Natural killer cell treated with Interleukin-12 subunit alpha and Interleukin-12 subunit beta and Interleukin-15 and Interleukin-18, amount 100 ng/mL, for 72 hours (primary cell): ENCODE results near the gene NTN4. TPM values are rescaled to one million over a fixed set of nuclear protein-coding genes. Genes with fewer than 3 reads are reported as not detected.
"Not testable (repeated sequence)": the region's sequence is repeated elsewhere in the genome, so short reads cannot be mapped to it uniquely, and the experiment has no call there.

ENCODE experiments used
- ATAC-seq, 2 donors: fragments of 150-1000 bp; cut with Tn5 transposase in 1 of 2; sonication (Bioruptor Pico), chemical (Tn5 transposase) in 1 of 2; 2 replicates each; pipeline ENCODE4 v1.10.0; 2021
- DNase-seq: peaks from one replicate; pipeline ENCODE4 v3.0.0; 2022; ENCODE audit warnings: low spot score
- H3K27ac Mint-ChIP-seq, 2 donors: 1 replicate in 1 of 2; 2 replicates in 1 of 2; pipeline ENCODE4 v1.8.0; 2022; ENCODE audit warnings: mixed read lengths in 2 of 2, mild to moderate bottlenecking in 1 of 2, moderate library complexity in 1 of 2
- H3K27me3 Mint-ChIP-seq, 2 donors: 1 replicate in 1 of 2; 2 replicates in 1 of 2; pipeline ENCODE4 v1.8.0; 2022; ENCODE audit warnings: mixed read lengths in 2 of 2
- H3K36me3 Mint-ChIP-seq: one replicate; pipeline ENCODE4 v1.8.0; 2022; ENCODE audit warnings: mixed read lengths
- H3K4me1 Mint-ChIP-seq, 2 donors: 1 replicate in 1 of 2; 2 replicates in 1 of 2; pipeline ENCODE4 v1.8.0; 2022; ENCODE audit warnings: low read depth in 2 of 2, mixed read lengths in 2 of 2, mild to moderate bottlenecking in 1 of 2
- H3K4me3 Mint-ChIP-seq: one replicate; pipeline ENCODE4 v1.8.0; 2022; ENCODE audit warnings: mixed read lengths
- H3K9me3 Mint-ChIP-seq: 2 replicates; pipeline ENCODE4 v1.8.0; 2022; ENCODE audit warnings: mixed read lengths
- total RNA-seq, 2 donors: library from RNA; stranded (reverse); gene quantifications; one replicate each; pipeline ENCODE4 v1.2.3, GENCODE V29; 2022

The NTN4 gene
- total RNA-seq, 2 donors from 2014 or later = not detected

DNA sequence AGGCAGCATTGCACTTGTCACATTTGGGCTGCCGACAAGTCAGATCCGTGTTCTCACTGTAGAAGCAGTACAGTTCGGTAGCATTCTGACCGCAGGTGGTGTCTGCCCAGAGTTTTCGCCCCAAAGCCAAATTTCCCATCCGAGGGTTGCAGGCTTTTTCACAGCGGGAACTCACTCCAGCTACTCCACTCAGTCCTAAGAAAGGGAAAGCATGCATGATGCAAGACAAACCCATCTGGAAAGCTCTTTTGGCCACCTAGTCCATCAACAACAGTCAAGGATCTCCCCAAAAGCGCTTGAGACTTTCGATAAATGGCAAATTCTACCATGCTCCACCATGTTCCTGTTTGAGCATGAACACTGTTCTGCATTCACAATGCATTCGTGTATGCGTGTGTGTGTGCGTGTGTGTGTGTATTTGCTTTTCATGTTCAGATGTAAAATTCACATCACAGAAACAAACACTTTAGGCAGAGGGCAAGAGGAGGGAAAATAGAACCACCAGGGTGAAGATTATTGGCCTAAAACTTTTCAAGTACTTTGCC, 3.2 kb downstream of the NTN4 start:
- H3K36me3 Mint-ChIP-seq = no peaks in the 10 kb centered on the region
- peaks cover 6 to 10% of the 10 kb centered on the region in 2 donors for H3K4me1 Mint-ChIP-seq
- DNase-seq (no peak), ATAC-seq (no peak)
- H3K4me3 Mint-ChIP-seq = no peak overlapping the region
- no peak overlapping the region for H3K27ac Mint-ChIP-seq
- peaks cover 27 to 53% of the 10 kb centered on the region in 2 donors for H3K27me3 Mint-ChIP-seq
- no peaks in the 10 kb centered on the region for H3K9me3 Mint-ChIP-seq

DNA sequence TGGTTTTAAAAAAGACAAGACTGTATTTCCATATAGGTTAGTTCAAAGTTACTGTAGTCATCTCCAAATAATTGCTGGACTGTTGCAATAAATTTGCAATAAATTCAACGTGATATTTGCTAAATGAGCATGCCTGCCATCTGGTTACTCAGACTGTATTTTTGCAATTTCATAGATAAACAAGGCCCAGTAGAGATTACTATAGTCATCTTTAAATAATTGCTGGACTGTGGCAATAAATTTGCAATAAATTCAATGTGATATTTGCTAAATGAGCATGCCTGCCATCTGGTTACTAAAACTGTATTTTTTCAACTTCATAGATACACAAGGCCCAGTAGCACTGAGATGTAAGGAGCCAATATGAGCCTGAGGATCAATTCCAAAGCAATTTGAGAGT, 5.6 kb downstream of the NTN4 start:
- no peaks in the 10 kb centered on the region for H3K9me3 Mint-ChIP-seq
- DNase-seq (no peak), ATAC-seq (no peak)
- no peaks in the 10 kb centered on the region for H3K36me3 Mint-ChIP-seq
- H3K4me3 Mint-ChIP-seq = no peak overlapping the region
- H3K4me1 Mint-ChIP-seq = peaks cover 0 to 3% of the 10 kb centered on the region in 2 donors
- H3K27ac Mint-ChIP-seq = no peak overlapping the region
- peaks cover 19 to 47% of the 10 kb centered on the region in 2 donors for H3K27me3 Mint-ChIP-seq

DNA sequence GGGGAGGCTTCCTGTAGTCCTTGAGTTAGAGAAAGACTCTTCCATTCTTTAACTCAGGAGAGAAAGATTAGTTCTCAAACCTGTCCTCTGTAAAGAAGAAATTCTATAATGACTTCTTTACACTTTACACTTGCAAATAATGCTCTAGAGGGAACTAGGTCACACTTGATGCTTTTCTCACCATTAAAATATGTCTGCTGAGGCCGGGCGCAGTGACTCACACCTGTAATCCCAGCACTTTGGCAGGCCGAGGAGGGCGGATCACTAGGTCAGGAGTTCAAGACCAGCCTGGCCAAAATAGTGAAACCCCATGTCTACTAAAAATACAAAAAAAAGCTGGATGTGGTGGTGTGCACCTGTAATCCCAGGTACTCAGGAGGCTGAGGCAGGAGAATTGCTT, 6.3 kb downstream of the NTN4 start:
- Mint-ChIP-seq H3K4me1 (no peaks in the 10 kb centered on the region), H3K9me3 (no peaks in the 10 kb centered on the region), H3K36me3 (no peaks in the 10 kb centered on the region), H3K27ac (no peak overlapping the region), H3K27me3 (peaks cover 16 to 47% of the 10 kb centered on the region in 2 donors), H3K4me3 (no peak overlapping the region)
- DNase-seq = no peak
- no peak for ATAC-seq

DNA sequence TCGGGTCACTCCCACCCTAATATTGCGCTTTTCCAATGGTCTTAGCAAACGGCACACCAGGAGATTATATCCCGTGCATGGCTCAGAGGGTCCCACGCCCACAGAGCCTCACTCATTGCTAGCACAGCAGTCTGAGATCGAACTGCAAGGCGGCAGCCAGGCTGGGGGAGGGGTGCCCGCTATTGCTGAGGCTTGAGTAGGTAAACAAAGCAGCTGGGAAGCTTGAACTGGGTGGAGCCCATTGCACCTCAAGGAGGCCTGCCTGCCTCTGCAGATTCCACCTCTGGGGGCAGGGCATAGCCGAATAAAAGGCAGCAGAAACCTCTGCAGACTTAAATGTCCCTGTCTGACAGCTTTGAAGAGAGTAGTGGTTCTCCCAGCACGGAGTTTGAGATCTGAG, 15.1 kb downstream of the NTN4 start:
- DNase-seq, H3K36me3 Mint-ChIP-seq, H3K4me1 Mint-ChIP-seq, H3K27ac Mint-ChIP-seq, H3K9me3 Mint-ChIP-seq, H3K4me3 Mint-ChIP-seq, ATAC-seq: not testable (repeated sequence)
- H3K27me3 Mint-ChIP-seq = peaks cover 26 to 49% of the 10 kb centered on the region in 2 donors

DNA sequence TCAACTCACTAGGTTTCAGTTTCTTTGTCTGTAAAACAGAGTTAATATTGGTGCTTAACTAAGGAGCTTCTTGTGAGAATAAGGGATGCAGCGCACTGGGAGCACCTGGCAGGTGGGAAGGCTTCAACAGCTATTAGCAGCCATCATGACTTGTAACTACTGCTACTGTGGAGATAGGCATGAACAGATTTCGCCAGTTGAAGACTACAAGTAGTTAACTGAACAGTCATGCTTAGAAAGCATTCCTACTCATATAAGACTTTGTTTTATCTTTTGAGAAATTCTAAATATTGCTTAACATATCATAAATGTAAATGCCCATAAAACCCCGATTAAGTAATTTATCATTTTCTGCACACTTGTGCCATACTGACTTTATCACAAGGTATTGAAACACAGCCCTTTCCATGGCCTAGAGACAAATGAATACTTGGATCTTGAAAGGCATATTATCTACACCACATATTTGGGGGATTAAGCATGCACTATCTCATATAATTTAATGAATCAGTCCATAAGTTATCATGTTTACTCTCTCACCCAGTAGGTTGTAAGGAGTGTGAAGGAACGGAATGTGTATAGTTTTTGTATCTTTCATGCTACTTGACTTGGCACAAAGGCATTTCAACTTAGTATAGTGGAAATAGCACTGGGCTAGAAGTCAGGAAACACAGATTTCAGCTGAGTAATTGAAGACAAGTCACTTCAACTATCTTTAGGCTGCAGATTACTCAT, 16.1 kb downstream of the NTN4 start:
- Mint-ChIP-seq H3K27ac (no peak overlapping the region), H3K36me3 (peaks cover 4% of the 10 kb centered on the region), H3K4me1 (no peaks in the 10 kb centered on the region), H3K4me3 (no peak overlapping the region), H3K27me3 (peaks cover 26 to 54% of the 10 kb centered on the region in 2 donors), H3K9me3 (peaks cover 3% of the 10 kb centered on the region)
- DNase-seq (no peak), ATAC-seq (no peak)

DNA sequence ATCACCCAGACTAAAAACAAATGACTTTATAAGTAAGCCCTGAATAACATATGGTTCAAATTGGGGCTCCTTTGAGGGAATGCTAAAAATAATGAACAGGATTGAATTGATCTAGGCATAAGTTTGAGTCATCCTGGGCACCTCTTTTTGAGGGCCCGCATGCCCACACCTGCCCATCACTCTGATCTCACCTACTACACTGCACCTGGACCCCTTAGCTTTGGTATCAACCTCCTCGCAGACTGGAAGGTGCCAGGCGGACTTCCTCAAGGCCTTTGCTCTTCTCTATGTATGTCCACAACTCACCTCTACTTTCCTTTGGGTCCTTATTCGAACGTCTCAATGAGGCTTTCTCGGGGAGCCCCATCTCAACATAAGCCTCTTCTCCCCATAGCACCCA, 17.2 kb downstream of the NTN4 start:
- Mint-ChIP-seq H3K4me1 (no peaks in the 10 kb centered on the region), H3K27ac (no peak overlapping the region), H3K27me3 (peaks cover 31 to 65% of the 10 kb centered on the region in 2 donors), H3K9me3 (peaks cover 3% of the 10 kb centered on the region), H3K4me3 (no peak overlapping the region), H3K36me3 (peaks cover 4% of the 10 kb centered on the region)
- DNase-seq (no peak), ATAC-seq (no peak)

DNA sequence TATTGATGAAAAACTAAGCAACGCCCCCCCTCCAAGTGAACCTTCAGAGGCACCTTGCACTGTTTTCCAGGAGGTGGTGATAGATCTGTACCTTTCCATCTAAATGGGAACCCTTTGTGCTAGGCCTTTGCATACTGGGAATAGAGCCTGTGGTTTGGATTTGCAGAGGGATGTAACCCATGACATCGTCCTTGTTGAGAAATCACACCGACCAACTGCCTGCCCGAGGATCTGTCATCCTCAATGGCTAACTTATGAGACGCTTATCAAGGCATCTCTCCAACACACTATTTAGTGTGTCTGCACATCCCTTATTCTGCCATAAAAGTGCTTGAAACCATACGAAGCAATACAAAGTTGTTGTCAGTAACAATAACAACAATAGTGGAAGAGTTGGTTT, 22.9 kb downstream of the NTN4 start:
- no peak for ATAC-seq

DNA sequence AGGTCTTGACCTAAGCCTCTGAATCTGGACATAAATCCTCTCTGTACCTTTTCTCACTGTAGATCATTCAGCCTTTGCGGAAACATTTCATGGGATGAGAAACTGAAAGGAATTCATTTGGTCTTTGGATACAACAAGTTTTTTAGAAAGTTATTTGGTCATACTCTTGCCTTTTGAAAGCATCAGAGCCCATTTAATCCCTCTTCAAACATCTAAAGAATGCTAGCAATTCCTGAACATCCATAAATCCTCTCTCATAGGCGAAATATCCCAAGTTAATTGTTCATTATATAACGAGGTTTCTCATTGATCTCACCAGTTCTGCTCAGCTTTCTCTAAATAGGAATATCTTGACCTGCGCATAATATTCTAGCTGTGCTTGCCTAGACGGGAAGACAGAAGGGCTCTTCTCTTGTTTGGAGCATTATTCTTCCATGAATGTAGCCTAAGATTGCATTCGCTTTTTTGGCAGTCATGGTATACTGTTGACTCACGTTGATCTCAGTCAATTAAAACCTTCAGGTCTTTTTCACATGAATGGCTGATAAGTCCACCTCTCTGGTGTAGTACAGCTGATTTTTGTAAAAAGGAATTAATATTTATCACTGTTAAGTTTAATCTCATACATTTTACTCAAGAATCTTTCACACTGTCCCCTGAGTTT, 24.1 kb downstream of the NTN4 start:
- Mint-ChIP-seq H3K36me3 (no peaks in the 10 kb centered on the region), H3K4me3 (no peak overlapping the region), H3K27me3 (peaks cover 30 to 42% of the 10 kb centered on the region in 2 donors), H3K4me1 (no peaks in the 10 kb centered on the region), H3K27ac (no peak overlapping the region), H3K9me3 (no peaks in the 10 kb centered on the region)
- DNase-seq (no peak), ATAC-seq (no peak)

More for the DNA sequence above, 22.9 kb downstream of the NTN4 start:
- no peak overlapping the region for H3K4me3 Mint-ChIP-seq
- peaks cover 33 to 55% of the 10 kb centered on the region in 2 donors for H3K27me3 Mint-ChIP-seq
- H3K36me3 Mint-ChIP-seq = no peaks in the 10 kb centered on the region
- H3K9me3 Mint-ChIP-seq = no peaks in the 10 kb centered on the region
- H3K4me1 Mint-ChIP-seq = no peaks in the 10 kb centered on the region
- DNase-seq = no peak
- no peak overlapping the region for H3K27ac Mint-ChIP-seq

DNA sequence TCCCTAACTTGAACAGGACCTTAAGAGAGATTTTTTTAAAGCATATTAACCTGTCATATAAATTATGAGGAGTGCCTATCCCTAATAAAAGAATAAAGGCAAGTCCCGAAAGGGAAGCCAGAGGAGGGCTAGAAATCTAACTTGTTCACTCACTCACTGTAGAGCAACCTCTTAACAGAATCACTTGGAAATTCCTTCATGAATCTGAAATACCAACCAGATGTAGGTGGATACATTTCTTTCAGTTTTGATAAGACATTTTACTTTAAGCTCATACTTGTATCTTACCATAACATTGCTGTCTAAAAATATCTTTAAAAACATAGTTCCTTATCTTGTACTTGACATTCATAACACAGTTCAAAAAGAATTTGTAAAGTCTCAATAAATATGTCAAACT, 25.7 kb downstream of the NTN4 start:
- Mint-ChIP-seq H3K4me3 (no peak overlapping the region), H3K36me3 (no peaks in the 10 kb centered on the region), H3K9me3 (no peaks in the 10 kb centered on the region), H3K27ac (no peak overlapping the region), H3K27me3 (peaks cover 33 to 44% of the 10 kb centered on the region in 2 donors), H3K4me1 (no peaks in the 10 kb centered on the region)
- DNase-seq (no peak), ATAC-seq (no peak)

DNA sequence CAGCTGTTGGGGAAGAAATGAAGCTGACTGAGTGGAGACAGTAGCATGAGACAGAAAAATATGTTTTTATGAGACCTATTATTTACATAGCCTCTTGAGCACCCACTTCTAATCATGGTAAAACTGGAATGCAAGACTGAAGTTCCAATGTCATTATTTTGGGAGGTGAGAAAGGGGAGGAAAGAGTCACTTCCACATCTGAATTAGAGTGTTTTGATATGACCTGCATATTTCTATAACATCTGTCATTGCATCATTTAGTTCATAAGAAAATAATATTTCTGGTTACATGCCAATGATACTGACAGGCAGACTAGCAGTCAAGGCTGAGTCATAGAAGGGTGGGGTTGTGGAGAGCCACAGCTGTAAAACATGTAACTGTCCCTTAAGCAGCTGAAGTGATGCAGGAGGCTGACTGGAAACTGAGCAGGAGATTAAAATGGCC, 26.7 kb downstream of the NTN4 start:
- DNase-seq = no peak
- no peaks in the 10 kb centered on the region for H3K4me1 Mint-ChIP-seq
- H3K9me3 Mint-ChIP-seq = no peaks in the 10 kb centered on the region
- no peak for ATAC-seq
- H3K36me3 Mint-ChIP-seq = no peaks in the 10 kb centered on the region
- no peak overlapping the region for H3K27ac Mint-ChIP-seq
- no peak overlapping the region for H3K4me3 Mint-ChIP-seq
- H3K27me3 Mint-ChIP-seq = peaks cover 32 to 38% of the 10 kb centered on the region in 2 donors

DNA sequence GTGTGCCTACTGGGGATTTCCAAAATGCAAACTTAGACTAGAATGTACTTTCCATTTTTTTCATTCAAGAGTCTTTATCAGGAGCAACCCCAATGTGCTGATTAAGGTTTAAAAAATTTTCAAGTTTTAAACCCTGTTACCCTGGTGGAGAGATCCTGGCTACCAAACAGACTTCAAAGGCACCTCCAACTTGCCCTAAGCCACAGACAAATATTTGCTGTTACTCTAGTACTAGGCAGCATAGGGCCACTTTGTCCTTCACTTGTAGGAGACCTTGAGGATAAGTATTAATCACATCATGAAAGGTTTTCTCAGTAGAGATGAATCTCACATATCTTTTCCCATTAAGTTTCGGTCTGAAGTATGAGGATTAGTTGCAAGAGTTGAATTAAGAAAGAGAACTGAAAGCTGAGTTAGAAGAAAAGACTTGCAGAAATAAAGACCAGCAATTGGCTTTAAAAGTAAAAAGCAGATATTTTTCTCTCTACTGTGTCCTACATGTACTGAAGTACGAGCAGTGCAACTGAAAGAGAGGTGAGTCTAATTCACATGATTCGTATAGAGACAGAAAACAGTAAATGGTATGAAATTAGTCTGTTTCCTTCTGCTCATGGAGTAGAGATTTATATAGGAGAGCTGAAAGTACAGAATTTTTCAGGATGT, 28.3 kb downstream of the NTN4 start:
- Mint-ChIP-seq H3K9me3 (no peaks in the 10 kb centered on the region), H3K4me3 (no peak overlapping the region), H3K27me3 (peaks cover 23 to 26% of the 10 kb centered on the region in 2 donors), H3K4me1 (no peaks in the 10 kb centered on the region), H3K36me3 (no peaks in the 10 kb centered on the region), H3K27ac (no peak overlapping the region)
- no peak for DNase-seq
- ATAC-seq = no peak

DNA sequence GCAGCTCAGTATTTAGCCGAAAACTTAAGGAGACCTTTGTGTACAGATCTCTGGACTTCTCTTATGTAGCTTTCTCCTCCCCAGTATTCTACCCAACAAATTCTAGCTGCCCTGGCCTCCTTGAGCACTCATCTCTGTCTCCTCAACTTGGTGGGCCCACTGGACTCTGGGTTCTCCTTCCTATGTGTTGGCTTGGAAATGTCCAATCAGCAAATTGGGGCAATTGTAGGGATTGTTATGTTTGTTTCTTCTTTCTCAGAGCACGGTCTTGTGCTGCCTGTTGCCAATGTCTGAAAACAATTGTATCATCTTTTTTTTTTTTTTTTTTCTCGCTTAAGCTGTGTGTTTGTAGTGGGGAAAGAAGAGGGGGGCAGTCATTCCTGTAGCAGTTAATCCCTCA, 30.2 kb downstream of the NTN4 start:
- ATAC-seq (no peak), DNase-seq (no peak)
- Mint-ChIP-seq H3K27ac (no peak overlapping the region), H3K4me1 (no peaks in the 10 kb centered on the region), H3K9me3 (no peaks in the 10 kb centered on the region), H3K27me3 (peaks cover 25% of the 10 kb centered on the region in 2 donors), H3K4me3 (no peak overlapping the region), H3K36me3 (no peaks in the 10 kb centered on the region)

DNA sequence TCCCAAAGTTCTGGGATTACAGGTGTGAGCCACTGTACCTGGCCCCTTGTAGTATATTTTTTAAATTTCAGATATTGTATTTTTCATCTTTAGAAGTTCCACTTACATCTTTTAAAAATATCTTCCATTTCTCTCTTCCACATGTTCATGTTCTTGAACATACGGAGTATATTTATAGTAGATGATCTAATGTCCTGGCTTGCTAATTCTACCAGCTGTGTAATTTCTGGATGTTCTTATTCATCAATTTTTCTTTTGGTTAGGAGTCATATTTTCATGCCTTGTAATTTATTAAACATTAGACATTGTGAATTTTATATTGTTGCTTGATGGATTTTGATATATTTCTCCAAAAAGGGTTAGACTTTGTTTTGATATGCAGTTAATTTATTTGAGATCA, 30.8 kb downstream of the NTN4 start:
- no peak for ATAC-seq
- DNase-seq = no peak
- Mint-ChIP-seq H3K27me3 (peaks cover 25% of the 10 kb centered on the region in 2 donors), H3K4me1 (no peaks in the 10 kb centered on the region), H3K27ac (no peak overlapping the region), H3K36me3 (no peaks in the 10 kb centered on the region), H3K4me3 (no peak overlapping the region), H3K9me3 (no peaks in the 10 kb centered on the region)

DNA sequence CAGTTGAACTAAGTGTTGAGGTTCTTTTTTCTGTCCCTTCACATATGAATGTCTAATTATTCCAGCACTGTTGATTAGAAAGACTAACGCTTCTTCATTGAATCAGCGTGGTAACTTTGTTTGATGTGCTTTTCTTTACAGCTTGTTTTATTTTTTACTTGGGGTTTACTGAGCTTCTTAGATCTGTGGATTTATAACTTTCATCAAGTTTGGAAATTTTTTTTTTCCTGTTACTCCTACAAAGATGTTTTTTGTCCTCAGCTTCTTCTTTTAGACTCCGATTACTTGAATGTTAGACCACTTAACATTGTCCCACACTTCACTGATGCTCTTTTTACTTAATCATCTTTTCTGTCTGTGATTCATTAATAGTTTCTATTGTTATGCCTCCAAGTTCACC, 31.5 kb downstream of the NTN4 start:
- DNase-seq (no peak), ATAC-seq (no peak)
- H3K27ac Mint-ChIP-seq = no peak overlapping the region
- H3K9me3 Mint-ChIP-seq = no peaks in the 10 kb centered on the region
- no peaks in the 10 kb centered on the region for H3K36me3 Mint-ChIP-seq
- H3K27me3 Mint-ChIP-seq = peaks cover 23 to 25% of the 10 kb centered on the region in 2 donors
- H3K4me3 Mint-ChIP-seq = no peak overlapping the region
- no peaks in the 10 kb centered on the region for H3K4me1 Mint-ChIP-seq
